ENCODE measurements around the gene LRRC37B. TPM values are rescaled to one million over a fixed set of nuclear protein-coding genes. Genes with fewer than 3 reads are reported as not detected.
"Not testable (repeated sequence)": the region's sequence is repeated elsewhere in the genome, so short reads cannot be mapped to it uniquely, and the experiment has no call there.

Gene LRRC37B
- total RNA-seq (10 to 100 TPM; 12.1 to 23.8 (median 19.2) TPM), polyA plus RNA-seq (10 to 100 TPM; 16.3 to 18.2 TPM)
- long read RNA-seq, donor 1, partial matches to known transcripts, result 1 of 2 reads
- long read RNA-seq, donor 1, other reads (novel, unspliced or antisense), result 0 of 2 reads
- long read RNA-seq, donor 2, partial matches to known transcripts, result 0 of 1 reads
- long read RNA-seq, donor 2, other reads (novel, unspliced or antisense), result 0 of 1 reads
- long read RNA-seq, donor 3, partial matches to known transcripts, result 3 of 9 reads
- long read RNA-seq, donor 3, other reads (novel, unspliced or antisense), result 3 of 9 reads

DNA sequence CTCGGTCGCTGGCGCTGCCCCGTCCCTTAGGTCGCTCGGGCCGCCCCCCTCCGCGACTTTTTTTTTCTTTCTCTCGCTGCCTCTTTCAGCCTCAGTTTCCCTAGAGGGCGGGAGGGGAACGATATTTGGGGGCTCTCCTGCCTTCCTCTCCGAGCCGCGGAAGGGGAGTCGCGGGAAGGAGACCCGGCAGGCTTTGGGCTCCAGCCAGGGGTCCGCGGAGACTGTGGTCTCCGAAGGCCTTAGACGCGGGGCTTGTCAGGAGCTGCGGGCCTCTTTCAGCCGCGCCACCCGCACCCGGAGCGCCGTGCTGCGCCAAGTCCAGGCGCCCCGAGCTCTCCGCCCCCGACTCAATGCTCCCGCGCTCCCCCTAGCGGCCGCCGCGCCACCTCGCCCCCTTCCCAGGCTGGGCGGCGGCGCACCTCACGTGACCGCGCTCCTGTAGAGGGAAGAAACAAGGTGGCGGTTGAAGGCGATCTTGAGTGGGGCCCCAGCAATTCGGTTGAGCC, at the start of gene LRRC37B:
TSS of gene LRRC37B (plus strand) at position 427 of the 506 bp plus-strand sequence. CDS start 14,010 bp downstream, outside the sequence.
- intact Hi-C loops (cut with DNase I), result no loop called here
- DNase-seq, result peak; percentile 84 to 93 (median 90)
- H3K27ac ChIP-seq, result peak within 1 kb of the TSS; percentile 87 to 90

DNA sequence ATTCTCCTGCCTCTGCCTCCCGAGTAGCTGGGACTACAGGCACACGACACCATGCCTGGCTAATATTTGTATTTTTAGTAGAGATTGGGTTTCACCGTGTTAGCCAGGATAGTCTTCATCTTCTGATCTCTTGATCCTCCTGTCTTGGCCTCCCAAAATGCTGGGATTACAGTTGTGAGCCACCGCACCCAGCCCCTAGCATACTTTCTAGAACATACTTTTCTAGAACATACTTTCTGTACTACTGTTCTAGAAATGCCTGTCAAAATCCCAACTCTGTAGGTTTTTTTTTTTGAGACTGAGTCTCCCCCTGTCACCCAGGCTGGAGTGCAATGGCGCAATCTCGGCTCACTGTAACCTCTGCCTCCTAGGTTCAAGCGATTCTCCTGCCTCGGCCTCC, 43.1 kb upstream of the LRRC37B start:
- H3K4me3 ChIP-seq; intact Hi-C loops (cut with DNase I); H3K27ac ChIP-seq; H3K36me3 ChIP-seq; H3K4me1 ChIP-seq (ENCODE audit: insufficient read depth); H3K9me3 ChIP-seq; DNase-seq; H3K27me3 ChIP-seq: not testable (repeated sequence)
- 94 to 97% (median 94%) methylated on average over 8 of the region's 8 CpGs for WGBS, 3 donors

More for the DNA sequence above, at the start of gene LRRC37B:
- H3K4me1 ChIP-seq (ENCODE audit: insufficient read depth), result peaks cover 2% of the 10 kb centered on the region
- H3K9me3 ChIP-seq, result no peaks in the 10 kb centered on the region
- 0 to 1% (median 0%) methylated on average over 44 to 51 of the region's 51 CpGs for WGBS, 3 donors
- no peaks in the 10 kb centered on the region for H3K27me3 ChIP-seq
- no peaks in the 10 kb centered on the region for H3K36me3 ChIP-seq
- TF ChIP-seq, protein P1, sequence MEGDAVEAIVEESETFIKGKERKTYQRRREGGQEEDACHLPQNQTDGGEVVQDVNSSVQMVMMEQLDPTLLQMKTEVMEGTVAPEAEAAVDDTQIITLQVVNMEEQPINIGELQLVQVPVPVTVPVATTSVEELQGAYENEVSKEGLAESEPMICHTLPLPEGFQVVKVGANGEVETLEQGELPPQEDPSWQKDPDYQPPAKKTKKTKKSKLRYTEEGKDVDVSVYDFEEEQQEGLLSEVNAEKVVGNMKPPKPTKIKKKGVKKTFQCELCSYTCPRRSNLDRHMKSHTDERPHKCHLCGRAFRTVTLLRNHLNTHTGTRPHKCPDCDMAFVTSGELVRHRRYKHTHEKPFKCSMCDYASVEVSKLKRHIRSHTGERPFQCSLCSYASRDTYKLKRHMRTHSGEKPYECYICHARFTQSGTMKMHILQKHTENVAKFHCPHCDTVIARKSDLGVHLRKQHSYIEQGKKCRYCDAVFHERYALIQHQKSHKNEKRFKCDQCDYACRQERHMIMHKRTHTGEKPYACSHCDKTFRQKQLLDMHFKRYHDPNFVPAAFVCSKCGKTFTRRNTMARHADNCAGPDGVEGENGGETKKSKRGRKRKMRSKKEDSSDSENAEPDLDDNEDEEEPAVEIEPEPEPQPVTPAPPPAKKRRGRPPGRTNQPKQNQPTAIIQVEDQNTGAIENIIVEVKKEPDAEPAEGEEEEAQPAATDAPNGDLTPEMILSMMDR (IDR thresholded peaks at IDR 0.05), result peak; percentile 92 to 96 (median 94)
- no peak for TF ChIP-seq EP300 (IDR thresholded peaks at IDR 0.05)
- peak within 1 kb of the TSS; percentile 75 for H3K4me3 ChIP-seq

GRCh38 chr17:31967648-31968047, 39.5 kb upstream of the LRRC37B start:
- TF ChIP-seq, protein P1 (IDR thresholded peaks at IDR 0.05), result no peak
- TF ChIP-seq POLR2A (IDR thresholded peaks at IDR 0.05), result no peak
- no peak for TF ChIP-seq EP300 (IDR thresholded peaks at IDR 0.05)
- Histone ChIP-seq H3K27ac (no peak overlapping the region), H3K4me1 (ENCODE audit: insufficient read depth) (no peaks in the 10 kb centered on the region), H3K27me3 (no peaks in the 10 kb centered on the region), H3K4me3 (no peak overlapping the region), H3K36me3 (no peaks in the 10 kb centered on the region), H3K9me3 (no peaks in the 10 kb centered on the region)
- no peak for DNase-seq
- intact Hi-C loops (cut with DNase I), result no loop called here
- 93 to 99% (median 93%) methylated on average over 3 of the region's 3 CpGs for WGBS, 3 donors

- intact Hi-C loops (cut with DNase I); H3K36me3 ChIP-seq: not testable (repeated sequence)
These were observed 36.8 kb upstream of the LRRC37B start for GRCh38 chr17:31970416-31970815.

DNA sequence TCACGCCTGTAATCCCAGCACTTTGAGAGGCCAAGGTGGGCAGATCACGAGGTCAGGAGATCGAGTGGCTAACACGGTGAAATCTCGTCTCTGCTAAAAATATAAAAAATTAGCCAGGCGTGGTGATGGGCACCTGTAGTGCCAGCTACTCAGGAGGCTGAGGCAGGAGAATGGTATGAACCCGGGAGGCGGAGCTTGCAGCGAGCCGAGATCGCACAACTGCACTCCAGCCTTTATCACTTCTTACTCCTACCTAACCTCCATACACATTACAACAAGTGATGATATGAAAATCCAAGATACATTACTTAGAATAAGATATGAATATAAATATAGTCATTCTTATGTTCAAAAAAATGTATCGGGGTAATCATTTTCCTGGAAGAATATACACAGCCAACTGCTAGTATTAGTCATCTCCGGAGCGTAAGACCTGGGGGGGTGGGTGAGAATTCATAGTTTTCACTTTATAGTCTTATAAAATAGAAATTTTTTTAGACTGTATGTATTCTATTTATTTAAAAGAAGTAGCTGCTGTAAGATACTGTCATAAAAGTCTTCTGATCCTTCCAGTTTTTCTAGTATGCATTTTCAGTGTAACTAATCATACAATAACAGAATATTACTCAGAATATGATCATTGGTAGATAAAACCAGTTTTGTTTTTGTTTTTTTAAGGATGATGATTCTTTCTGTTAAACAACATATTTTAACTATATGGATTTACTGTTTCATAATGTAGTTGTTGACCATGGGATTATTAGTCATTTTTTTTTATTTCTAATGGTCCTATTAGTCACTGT, 32.7 kb upstream of the LRRC37B start:
- H3K9me3 ChIP-seq; DNase-seq; H3K27me3 ChIP-seq; H3K36me3 ChIP-seq; H3K27ac ChIP-seq; intact Hi-C loops (cut with DNase I); H3K4me1 ChIP-seq (ENCODE audit: insufficient read depth); H3K4me3 ChIP-seq: not testable (repeated sequence)
- WGBS, 3 donors, result 94 to 96% (median 95%) methylated on average over 14 of the region's 14 CpGs

More at GRCh38 chr17:31970416-31970815, 36.8 kb upstream of the LRRC37B start:
- DNase-seq; H3K9me3 ChIP-seq; H3K4me3 ChIP-seq; H3K27ac ChIP-seq; H3K4me1 ChIP-seq (ENCODE audit: insufficient read depth); H3K27me3 ChIP-seq: not testable (repeated sequence)
- WGBS, 3 donors, result 82 to 85% (median 83%) methylated on average over 5 of the region's 5 CpGs

- H3K36me3 ChIP-seq; H3K27ac ChIP-seq; H3K4me3 ChIP-seq; H3K27me3 ChIP-seq; intact Hi-C loops (cut with DNase I); H3K9me3 ChIP-seq; DNase-seq; H3K4me1 ChIP-seq (ENCODE audit: insufficient read depth): not testable (repeated sequence)
- WGBS, 3 donors, result 81 to 87% (median 87%) methylated on average over 5 of the region's 5 CpGs
These were observed 31.8 kb upstream of the LRRC37B start for GRCh38 chr17:31975391-31975790.

GRCh38 chr17:31991821-31992220, 15.4 kb upstream of the LRRC37B start:
- H3K4me1 ChIP-seq (ENCODE audit: insufficient read depth); H3K9me3 ChIP-seq; H3K27ac ChIP-seq; intact Hi-C loops (cut with DNase I); DNase-seq; H3K36me3 ChIP-seq; H3K27me3 ChIP-seq; H3K4me3 ChIP-seq: not testable (repeated sequence)
- 95 to 96% (median 96%) methylated on average over 8 of the region's 8 CpGs for WGBS, 3 donors

All from ovary (tissue), 10 donors.